NCI-H128 (cell line): ENCODE data around the gene KRT77.

Experiments used
- DNase-seq: peaks from one replicate; lab custom pipeline; 2025; ENCODE audit not compliant: unreplicated experiment; lab: John Stamatoyannopoulos, UW

The KRT77 gene

GRCh38 chr12:52658196-52658595 lies 45.1 kb downstream of the KRT77 start:
- no peak for DNase-seq

GRCh38 chr12:52657250-52657902 lies 45.9 kb downstream of the KRT77 start:
- DNase-seq: no peak

- no peak for DNase-seq
These were observed 46.7 kb downstream of the KRT77 start for GRCh38 chr12:52656616-52657015.

GRCh38 chr12:52655720-52656124 lies 47.6 kb downstream of the KRT77 start:
- DNase-seq: no peak

- no peak for DNase-seq
These were observed 48.1 kb downstream of the KRT77 start for GRCh38 chr12:52655251-52655650.

- DNase-seq: no peak
These were observed 51.5 kb downstream of the KRT77 start, which contains the start of gene KRT2 for GRCh38 chr12:52651726-52652261. Gene KRT2 (minus strand): TSS chr12:52652211. CDS start chr12:52652142, 69 bp downstream.

GRCh38 chr12:52650520-52651081 lies 52.7 kb downstream of the KRT77 start:
- DNase-seq: no peak

- DNase-seq: no peak
These were observed 54.3 kb downstream of the KRT77 start for GRCh38 chr12:52649066-52649465.

- DNase-seq: no peak
These were observed 55.2 kb downstream of the KRT77 start for GRCh38 chr12:52648012-52648550.

GRCh38 chr12:52647601-52648000 lies 55.7 kb downstream of the KRT77 start:
- DNase-seq: no peak

- no peak for DNase-seq
These were observed 56.7 kb downstream of the KRT77 start for GRCh38 chr12:52646613-52647012.

GRCh38 chr12:52645982-52646381 lies 57.3 kb downstream of the KRT77 start:
- no peak for DNase-seq

- DNase-seq: no peak
These were observed 58.1 kb downstream of the KRT77 start for GRCh38 chr12:52645120-52645761.

GRCh38 chr12:52644078-52644415 lies 59.3 kb downstream of the KRT77 start:
- DNase-seq: no peak

GRCh38 chr12:52643233-52644077 lies 59.9 kb downstream of the KRT77 start:
- no peak for DNase-seq

GRCh38 chr12:52641468-52641867 lies 61.9 kb downstream of the KRT77 start:
- DNase-seq: no peak
